Measurements from ENCODE around the gene SP3.
A peak's percentile ranks its signal among the peaks of the same experiment; 100 is the strongest.

The SP3 gene

DNA sequence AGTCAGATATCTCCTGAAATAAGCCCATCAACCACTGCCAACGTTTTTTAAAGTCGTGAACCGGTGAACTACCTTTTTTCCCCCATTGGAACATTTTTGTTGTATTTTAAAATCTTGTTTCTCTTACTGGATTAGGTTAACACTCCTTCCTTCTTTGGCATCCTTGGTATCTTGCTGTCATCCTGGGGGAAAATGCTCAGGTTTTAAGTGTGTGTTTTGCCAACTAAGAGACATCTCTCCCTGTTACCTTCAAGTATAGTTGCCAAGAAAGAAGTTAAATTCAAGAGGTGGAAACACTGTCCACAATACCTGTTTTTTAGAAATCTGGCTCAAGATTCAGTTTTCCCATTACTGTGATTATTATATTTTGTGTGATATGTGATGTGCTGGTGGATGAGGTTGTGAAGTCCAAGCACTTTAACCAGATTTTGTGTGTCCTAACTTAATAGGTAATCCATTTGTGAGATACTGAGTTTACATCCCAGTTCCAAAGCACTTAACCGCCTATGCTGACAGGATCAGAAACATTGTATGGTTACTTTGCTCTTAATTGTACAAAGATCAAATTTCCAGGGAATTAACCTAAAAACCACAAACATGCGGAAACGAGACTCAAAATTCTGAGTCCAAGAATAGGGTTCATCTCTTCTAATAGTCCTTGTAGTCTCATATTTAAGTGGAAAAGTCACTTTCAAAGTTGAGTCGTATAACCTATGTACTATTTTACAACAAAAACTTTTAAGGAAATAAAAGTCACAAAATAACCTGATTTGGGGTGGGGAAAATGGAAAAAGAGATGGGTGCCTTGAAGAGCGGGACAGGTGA, 1.3 kb upstream of the SP3 start:
- no peak for DNase-seq

DNA sequence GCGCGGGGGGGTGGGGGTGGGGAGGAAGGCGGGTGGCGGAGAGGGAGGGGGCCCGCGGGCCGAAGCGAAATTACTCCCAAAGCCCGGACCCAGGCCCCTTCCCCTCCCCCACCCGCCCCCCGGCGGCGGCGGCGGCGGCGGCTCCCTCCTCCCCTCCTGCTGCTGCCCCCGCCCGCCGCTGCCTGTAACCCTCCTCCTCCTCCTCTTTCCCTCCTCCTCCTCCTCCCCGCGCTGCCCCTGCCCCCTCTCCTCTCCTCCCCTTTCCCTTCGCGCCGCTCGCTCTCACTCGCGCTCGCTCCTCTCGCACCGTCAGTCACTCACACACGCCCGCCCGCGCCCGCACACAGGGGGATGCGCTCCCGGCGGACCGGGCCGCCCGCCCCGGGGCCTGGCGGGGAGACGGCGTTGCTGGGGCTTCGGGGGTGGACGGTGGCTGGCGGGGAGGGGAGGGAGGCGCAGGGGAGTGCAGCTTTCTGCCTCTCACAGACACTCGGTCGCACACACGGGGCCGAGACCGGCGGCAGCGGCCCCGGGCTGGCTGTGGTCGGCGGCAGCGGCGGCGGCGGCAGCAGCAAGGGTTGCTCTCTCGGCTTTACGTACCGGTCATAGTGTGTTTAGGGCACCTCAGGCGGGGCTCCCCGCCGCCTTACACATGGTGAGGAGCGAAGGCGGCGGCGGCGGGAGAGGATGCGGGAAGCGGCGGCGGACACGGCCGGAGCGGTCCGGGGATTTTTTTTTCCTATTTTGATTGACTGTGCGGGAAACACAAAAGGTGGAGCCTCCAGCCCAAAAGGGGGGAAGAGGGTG, 405 bp downstream of the SP3 start:
- peak; percentile 89 to 91 for DNase-seq

DNA sequence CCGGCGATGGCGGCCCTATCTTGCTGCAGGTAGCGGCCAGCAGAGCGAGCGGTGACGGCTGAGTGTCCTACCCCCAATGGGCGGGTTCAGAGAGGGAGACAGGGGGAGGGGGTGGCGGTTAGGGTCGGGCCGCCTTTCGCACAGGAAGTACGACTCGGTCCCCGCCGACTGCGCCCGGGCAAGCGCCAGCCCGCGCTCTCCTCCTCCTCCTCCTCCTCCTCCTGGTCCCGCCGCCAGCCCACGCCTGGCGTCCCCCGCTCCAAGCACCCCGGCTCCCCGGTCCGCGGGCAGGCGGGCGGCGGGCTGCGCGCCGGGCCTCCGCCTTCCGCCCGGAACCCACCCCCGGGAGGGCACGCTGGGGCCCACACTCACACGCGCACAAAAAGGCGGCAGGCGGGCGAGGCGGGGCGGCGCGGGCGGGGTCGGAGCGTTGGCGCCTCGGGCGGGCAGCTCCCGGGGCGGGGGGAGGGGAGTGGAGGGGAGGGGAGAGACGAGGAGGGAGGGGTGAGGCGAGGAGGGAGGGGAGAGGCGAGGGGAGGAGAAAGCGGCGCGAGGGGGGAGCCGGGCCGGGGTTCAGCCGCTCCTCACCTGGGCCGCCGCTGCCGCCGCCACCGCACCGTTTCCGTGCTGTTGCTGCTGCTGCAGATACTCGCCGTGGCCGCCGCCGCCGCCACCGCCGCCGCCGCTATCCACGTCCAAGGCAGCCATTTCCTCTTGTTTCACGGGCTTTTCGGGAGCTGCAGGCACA, 1.2 kb downstream of the SP3 start:
- peak; percentile 93 to 94 for DNase-seq

DNA sequence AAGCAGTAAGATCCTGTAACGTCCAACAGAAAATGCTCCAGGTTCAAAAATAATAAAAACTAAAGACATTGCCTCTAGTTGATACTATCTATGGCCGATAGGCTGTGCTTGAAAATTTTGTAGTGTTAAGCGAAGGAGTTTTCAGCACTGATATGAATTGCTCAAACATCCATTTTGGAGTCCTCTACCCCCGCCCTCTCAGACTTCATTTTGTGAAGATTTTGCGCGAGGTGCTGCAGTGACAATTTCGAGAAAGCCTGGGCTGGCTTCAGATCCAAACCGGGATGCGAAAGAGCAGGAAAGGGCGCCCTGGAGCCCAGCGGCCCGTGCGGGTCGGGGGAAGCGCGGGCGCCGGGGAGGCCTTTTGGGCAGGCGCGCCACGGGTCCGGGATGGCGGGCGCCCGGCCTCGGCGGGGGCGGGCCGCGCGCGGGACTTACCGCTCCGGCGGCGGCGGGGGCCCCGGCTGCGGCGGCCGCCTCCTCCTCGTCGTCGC, 1.8 kb downstream of the SP3 start:
- DNase-seq = peak; percentile 64 to 81

DNA sequence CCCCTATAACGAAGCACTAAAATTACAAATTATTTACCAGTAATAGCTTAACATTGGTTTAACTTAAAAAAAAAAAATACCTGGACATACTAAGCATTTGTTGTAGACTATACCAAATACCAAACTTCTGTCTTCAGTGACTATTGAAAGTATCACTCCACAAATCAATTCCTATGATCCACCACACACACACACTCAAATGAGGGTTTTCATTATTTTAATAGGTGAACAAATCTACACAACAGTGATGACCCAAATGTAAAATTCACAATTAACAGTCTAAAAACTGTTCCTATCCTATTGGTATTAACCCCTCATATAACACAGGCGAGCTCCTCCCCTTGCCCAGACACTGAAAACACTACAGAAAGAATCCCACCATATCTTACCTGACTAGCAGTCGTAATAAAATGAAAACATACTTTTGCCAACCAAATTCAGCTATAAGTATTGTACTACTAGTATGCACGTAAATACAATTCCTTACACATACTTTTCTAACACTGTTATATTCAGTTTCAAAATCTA, 2.5 kb downstream of the SP3 start:
- DNase-seq = no peak

DNA sequence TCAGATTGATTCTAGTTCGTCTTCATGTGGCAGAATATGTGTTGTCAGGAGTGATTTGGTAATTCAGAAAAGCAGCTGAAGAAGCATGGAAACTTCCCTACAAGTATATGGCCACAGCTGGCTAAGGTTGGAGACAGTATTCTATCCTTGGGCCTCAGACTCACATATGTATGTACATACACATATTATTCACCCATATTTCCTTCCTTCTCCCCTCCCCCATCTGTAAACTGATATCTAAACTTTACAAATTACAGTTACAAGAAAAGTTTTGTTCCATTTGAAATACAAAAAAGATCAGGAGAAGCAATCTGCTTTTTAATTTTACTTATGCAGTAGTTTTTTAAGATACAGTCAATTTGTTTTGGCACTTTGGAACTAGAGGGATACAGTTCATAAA, 3.1 kb downstream of the SP3 start:
- no peak for DNase-seq

DNA sequence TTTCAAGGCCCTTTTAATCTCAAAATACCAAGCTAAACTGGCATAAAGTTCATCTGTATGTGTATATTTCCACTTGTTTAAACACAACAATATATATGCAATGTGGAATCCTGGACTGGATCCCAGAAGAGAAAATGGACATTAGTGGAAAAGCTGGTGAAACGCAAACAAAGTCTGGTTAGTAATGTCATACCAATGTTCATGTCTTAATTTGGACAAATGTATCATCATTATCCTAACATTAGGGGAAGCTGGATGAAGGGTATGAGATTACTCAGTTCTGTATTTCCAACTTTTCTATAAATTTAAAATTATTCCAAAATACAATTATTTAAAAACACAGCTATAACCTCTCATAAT, 3.8 kb downstream of the SP3 start:
- DNase-seq = no peak

DNA sequence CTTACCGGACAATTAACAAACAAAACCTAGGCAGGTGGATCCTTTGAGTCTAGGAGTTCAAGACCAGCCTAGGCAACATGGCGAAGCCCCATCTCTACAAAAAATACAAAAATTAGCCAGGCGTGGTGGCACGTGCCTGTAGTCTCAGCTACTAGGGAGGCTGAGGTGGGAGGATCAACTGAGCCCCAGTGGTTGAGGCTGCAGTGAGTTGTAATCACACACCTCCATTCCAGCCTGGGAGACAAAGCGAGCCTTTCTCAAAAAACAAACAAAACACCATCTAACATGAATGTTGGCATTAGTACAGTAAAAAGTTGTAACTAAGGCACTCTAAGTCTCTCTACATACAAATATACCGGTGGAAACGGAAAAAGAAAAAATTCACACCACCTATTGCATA, 5.3 kb downstream of the SP3 start:
- DNase-seq = no peak

DNA sequence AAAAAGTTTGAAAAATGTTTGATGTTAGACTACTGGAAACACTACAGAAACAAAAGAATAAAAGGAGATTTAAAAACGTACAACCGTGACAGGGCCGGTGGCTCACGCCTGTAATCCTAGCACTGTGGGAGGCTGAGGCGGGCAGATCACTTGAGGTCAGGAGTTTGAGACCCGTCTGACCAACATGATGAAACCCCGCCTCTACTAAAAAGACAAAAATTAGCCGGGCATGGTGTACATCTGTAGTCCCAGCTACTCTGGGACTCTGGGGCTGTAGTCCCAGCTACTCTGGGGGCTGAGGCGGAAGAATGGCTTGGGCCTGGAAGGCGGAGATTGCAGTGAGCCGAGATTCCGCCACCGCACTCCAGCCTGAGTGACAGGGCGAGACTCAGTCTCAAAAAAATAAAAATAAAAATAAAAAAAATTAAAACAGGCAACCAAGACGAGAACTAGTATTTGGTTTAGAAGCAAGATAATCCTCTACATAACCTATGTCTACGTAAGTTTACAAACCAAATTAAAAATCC, 5.8 kb downstream of the SP3 start:
- no peak for DNase-seq

DNA sequence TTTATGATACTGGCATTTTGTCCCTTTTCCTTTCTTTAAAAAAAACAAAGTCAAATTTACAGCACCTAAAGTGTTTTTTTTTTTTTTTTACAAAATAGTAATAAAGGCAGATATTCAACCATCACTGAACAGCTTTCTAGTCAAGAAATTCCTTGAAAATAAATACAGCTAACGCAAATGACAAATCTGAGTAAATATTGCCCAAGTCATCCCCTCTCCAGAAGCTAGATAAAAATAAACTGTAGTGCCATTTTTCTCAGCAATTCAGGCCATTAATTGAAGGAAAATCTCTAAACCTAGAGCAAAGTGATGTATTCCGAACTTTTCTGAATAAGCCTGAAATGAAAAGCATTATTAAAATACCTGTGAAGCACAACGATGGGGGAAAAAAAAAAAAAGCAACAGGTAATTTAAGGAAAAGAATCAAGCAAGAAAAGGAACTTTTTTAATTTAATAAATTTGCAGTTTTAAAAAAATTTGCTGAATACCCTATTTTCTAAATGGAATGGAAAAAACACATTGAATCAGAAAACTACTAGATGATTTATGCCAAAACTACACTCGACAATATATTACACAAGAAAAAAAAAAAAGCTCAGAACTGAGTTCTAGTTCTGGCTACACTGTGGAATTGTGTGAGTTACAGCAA, 6.9 kb downstream of the SP3 start:
- no peak for DNase-seq

DNA sequence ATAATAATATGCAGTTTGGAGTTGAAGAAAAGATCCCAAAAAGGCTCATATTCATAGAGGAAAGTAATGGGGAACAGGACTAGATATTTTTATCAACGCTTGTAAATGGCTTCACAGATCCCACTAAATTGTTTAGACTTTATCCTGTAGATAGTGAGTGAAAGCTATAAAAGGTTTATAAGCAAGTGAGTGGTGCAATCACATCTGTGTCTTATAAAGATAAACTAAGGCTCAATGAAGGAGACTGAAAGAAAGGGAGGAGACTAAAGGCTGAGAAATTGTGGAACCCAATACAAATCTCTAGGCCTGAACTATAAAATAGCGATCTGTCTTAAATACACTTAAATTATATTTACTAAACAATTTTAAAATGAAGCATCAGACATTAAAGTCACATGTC, 7.7 kb downstream of the SP3 start:
- DNase-seq = no peak

DNA sequence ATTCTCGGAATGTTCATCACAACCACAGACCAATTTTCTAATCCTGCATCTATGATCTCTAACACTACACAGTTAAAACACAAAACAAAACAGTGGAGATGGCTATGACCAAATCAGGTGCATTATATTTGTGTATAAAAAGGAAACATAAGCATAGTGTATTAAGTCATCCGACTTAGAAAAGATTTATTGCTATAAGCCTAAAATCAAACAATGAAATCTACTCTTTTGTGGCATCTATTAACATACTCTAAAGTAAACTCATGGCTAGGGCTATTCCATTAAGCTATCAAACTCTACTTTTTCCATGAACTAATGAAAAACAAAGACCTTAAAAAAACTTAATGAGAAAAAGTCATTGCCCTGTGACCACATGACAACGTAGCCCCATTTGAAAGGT, 8.7 kb downstream of the SP3 start:
- no peak for DNase-seq

DNA sequence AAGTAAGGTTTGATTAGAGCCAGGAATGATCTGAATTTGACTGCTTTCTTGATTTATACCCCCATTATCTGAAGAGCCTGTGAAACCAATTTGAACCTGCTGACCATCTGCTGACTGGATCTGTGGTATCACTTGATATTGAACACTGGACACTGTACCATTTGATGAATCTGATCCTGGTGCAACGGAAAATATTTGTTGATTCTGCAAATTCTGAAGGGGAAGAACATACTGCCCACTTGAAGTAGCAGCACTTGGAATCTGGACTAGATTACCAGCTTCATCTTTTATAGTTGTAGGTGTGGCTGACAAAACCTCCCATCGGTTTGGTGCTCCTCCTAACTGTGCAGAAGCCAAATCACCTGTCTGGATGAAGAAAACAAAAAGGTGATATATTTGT, 9.3 kb downstream of the SP3 start:
- no peak for DNase-seq

DNA sequence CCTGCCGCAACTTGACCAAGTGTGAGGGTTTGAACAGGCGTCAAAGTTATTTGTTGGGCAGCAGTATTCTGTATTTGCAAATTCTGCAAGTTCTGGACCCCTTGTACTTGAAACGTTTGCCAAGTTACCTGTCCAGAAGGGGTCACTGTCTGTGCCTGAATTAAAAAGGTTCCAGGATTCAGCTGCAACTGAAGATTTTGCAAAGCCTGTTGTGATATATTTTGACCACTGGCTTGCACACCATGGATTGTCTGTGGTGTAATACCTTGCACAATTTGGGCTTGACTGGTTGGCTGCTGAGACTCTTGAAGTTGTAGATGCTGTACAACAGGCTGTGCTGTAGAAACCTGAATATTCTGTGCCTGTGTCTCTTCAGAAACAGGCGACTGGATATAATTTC, 10.2 kb downstream of the SP3 start:
- DNase-seq = no peak

DNA sequence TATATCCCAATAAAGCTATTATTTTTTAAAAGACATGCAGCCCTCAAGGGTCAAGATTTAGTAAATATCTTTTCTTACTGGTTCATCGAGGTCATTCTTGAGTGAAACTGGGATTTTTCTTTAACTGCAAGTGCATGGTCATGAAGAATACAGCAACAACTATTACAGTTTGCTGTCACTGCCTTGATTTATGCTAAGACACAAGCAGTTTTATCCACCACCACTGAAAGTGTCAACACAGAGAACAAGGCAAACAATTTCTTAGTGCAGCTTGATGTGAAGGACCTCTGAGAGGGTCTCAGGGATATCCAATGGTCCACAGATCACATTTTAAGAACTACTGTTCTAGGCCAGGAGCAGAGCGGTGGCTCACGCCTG, 12.1 kb downstream of the SP3 start:
- no peak for DNase-seq

DNA sequence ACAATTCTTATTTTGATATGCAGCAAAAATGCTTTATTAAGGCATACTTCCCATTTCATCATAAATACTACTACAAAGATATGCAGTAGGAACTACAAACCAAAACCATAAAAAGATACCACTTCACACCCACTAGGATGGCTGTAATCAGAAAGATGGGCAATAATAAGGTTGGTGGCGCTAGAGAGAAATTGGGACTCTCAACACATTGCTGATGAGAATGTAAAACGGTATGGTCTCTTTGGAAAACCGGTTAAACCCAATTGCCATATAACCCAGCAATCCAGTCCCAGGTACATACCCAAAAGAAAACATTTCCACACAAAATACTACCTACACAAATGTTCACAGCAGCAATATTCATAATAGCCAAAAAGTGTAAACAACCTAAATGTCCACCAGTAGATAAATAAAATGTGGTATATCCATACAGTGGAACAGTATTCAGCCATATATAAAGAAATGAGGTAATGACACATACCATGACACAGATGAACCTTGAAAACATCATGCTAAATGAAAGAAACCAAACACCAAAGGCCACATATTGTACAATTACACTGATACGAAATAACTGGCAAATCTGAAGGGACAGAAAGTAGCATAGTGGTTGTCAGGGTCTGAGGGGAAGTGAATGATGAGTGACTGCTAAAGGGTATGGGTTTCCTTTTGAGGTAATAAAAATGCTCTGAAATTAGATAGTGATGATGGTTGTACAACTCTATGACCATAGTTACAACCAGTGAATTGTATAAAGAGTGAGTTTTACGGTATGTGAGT, 12.7 kb downstream of the SP3 start:
- no peak for DNase-seq

DNA sequence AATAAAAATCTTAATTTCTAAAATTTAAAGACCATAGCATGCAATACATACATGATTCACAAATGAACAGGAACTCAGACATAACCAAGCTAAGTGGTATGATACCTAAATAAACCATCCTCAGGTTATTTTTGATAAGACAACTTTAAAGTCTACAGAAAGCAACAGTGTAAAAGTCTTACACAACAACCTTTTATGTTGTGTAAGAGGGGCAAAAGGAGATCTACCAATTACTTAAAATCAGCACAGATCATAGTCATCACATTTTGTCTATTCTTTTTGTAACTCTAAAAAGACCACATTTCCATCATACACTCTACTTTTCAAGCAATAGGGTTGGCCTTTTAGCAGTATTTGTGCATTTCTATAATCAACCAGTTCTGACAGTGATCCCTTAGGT, 16.3 kb downstream of the SP3 start:
- no peak for DNase-seq

DNA sequence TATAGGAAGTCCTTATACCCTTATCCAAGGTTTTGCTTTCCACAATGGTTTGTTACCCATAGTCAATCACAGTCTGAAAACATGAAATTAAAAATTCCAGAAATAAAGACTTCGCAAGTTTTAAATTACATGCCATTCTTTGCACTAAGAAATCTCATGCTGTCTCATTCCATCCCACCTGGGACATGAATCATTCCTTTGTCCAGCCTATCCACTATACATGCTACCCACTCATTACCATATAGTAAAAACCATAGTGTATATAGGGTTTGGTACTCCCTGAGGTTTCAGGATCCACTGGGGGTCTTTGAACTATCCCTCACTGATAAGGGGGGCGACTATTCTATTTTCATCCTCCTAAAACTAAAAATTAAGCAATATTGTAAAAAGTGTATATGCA, 17.0 kb downstream of the SP3 start:
- DNase-seq = no peak

DNA sequence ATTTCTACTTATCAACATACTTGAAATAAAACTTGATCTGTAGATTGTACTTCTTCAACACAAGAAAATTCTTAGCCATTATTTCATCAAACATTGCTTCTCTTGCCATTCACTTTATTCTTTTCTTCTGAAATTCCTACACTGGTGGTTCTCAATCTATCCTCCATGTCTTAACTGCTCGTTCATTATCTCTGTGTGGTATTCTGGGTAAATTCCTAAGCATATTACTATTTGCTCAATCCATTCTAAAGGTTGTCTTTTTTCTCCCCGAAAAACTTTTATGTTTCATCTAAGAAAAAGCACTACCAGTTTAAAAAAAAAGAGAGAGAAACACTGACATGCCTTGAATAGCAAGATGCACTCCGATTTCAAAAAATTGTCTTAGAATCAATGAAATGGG, 18.0 kb downstream of the SP3 start:
- no peak for DNase-seq

DNA sequence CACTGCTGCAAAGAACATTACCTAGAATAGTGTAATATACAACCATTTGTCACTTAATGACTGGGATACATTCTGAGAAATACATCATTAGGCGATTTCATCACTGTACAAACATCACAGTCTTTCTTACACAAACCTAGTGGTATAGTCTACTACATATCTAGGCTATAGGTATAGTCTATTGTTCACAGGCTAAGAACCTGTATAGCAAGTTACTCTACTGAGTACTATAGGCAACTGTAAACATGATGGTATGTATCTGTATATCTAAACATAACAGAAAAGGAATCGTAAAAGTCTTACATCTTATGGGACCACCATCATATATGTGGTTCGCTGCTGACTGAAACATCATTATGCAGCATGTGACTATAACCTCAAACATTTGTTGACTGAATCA, 21.4 kb downstream of the SP3 start:
- no peak for DNase-seq

DNA sequence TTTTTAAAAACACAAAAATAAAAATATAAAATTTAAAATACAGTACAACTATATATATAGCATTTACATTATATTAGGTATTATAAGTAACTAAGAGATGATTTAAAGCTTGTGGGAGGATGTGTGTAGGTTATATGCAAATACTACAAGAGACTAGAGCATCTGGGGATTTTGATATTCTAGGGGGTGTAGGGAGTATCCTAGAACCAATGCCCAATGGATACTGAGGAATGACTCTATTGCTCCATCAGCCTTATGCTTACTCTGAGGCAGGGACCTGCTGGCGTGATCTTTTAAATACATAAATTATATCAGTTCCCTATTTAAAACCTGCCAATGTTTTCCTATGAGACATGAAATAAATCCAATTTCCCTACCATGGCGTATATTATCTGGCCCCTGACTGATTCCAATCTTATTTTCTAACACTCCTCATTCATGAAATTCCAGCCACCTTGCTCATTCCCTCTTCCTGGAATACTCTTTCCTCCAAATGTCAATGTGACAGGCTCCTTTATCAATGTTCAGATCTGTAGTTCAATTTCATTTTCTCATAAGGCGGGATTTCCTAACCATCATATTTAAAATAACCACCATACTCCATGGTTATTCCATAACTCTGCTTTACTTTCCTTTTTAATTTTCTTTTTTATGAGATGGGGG, 22.2 kb downstream of the SP3 start:
- DNase-seq = no peak
